Activated T-helper 9 cell treated with anti-CD3 and anti-CD28 coated beads, Interleukin-2, amount 50 U/mL, for 16 hours (primary cell): Measurements from ENCODE around the gene PRPF4.
A peak's percentile ranks its signal among the peaks of the same experiment; 100 is the strongest.

ENCODE experiments used
- DNase-seq: peaks from one replicate; pipeline ENCODE4 v3.0.0-alpha.2; 2020; ENCODE audit warnings: low read depth

The PRPF4 gene

DNA sequence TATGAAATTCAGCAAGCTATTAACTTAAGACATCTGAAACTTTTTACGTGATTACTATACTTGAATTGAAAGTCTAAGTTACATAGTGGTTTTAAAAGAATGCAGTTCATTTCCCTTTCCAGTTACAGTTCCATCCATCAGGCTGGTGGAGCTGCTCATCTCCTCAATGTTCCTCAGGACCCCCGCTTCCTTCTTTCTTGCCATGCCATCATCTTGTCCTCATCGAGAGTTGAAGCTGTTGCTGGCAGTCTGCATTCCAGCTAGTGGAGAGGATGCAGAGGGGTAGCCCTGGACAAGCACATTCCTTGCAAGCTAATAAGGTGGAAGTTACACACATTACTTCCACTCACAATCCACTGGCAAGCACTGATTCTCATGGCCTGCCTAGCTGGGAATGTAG lies 36.5 kb downstream of the PRPF4 start:
- DNase-seq, result no peak

GRCh38 chr9:113313261-113313660 lies 37.8 kb downstream of the PRPF4 start:
- DNase-seq, result no peak

DNA sequence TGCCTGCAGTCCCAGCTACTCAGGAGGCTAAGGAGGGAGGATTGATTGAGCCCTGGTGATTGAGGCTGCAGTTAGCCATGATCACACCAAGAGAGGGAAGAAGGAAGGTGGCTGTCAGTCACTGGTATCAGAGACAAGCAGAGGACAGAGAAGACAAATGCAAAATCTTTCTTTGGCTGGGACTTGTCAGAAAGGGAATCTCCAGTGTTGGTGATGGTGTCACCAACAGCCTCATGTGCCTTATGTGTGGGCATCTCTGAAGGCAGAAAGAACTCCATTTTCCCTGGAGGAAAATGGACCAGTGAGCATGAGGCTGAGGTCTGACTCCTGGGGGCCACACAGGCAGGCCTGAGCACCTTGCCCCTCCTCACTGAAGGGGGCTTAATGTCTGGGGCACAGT lies 39.8 kb downstream of the PRPF4 start:
- DNase-seq, result no peak

- no peak for DNase-seq
Observed at GRCh38 chr9:113316030-113316429, 40.6 kb downstream of the PRPF4 start.

DNA sequence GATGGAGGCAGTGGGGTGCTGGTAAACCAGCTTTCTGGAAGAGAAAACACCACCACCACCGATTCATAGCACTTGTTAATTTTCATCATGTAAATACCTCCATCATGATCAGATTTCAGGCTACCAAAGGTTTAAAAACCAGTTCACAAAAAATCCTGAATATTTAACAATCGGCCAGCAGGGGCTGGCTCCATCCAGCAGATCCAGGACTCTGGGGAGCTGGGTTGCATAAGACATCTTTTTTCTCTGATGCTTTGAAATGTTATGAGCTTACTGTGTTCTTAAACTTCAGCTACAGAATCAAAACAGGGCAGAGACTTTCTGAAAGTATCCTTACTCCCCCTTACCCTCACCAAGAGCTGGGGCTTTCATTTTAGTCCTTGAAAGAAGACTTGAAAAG lies 42.3 kb downstream of the PRPF4 start:
- no peak for DNase-seq

- DNase-seq, result no peak
Observed at GRCh38 chr9:113319054-113319453, 43.6 kb downstream of the PRPF4 start.

DNA sequence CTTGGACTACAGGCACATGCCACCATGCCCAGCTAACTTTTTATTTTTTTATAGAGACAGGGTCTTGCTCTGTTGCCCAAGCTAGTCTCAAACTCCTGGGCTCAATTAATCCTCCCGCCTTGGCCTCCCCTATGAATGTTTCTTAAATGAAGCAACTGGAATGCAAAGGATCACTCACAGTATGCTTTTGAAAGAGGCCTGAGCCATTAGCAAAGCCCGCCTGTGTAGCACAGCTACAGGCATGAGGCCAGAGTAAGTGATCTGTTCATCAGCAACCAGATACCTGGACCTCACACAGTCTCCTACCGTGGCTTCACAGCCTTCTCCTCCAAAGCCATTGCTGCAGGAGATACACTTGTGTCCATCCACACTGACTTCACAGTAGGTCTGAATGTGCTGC lies 44.6 kb downstream of the PRPF4 start:
- no peak for DNase-seq

GRCh38 chr9:113322671-113323070 lies 47.2 kb downstream of the PRPF4 start:
- DNase-seq, result no peak

DNA sequence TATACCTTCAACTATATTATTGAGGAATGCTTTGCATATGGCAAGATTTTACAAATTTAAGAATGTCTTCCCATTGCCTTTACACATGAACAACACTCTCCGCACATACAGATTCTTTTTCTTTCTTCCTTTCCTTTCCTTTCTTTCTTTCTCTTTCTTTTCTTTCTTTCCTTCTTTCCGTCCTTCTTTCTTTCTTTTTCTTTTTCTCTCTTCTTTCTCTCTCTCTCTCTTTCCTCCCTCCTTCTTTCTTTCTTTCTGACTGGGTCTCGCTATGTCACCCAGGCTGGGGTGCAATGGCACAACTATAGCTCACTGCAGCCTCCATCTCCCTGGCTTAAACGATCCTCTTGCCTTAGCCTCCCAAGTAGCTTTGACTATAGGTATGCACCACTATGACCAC lies 50.8 kb downstream of the PRPF4 start:
- DNase-seq, result no peak

- no peak for DNase-seq
Observed at GRCh38 chr9:113328045-113328782, 52.8 kb downstream of the PRPF4 start.

DNA sequence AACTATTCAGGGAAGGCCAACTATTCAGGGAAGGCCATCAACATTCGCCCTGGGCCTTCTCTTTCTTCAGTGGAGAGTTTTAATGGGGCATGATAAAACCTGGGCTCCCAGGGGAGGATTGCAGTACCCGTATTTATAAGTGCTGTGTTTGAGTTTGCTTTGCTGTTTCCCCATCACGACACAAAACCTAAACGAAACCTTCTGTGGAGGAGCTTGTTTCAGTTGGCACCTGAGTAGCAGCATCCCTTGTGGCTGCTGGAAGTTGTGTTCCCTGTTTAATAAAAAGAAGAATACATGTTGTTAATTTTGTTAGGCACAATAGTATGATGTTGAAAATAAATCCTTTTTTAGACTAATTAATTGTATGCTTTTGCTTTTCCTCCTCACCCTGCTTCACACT lies 56.3 kb downstream of the PRPF4 start:
- no peak for DNase-seq

- DNase-seq, result no peak
Observed at GRCh38 chr9:113337714-113338113, 62.3 kb downstream of the PRPF4 start.

DNA sequence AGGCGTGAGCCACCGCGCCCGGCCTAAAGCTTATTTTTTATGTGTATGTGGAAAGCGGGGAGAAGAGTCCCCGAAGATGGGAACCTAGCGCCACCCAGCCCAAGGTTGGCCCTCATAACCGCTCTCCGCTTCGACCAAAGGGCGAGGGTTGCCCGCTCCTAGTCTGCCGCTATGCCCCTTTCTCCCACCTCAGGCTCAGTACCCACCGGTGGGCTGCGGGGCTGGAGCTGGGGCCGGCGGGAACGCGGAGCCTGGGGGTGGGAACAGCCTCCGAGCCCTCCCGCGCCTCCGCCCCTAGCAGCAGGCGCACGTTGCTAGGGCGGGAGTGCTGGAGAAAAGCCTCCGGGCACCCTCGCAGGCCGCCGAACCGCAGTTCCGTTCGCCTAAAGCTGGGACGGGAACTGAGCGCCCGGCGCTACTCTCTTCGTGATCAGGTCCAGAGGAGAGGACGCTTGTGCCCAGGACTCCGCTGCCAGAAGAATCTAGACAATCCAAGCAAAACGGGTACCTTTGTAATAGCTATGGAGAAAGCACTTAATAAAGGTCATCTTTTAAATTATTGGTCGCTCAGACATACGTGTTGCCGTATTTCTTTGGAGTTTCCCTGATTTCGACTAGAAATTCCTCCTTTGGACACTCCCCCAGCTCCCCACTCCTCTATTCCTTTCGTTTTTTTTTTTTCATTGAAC lies 64.7 kb downstream of the PRPF4 start, which contains the start of gene WDR31:
TSS of gene WDR31 (minus strand) at position 265 of the 689 bp plus-strand sequence. CDS start 8,253 bp downstream, outside the sequence.
- DNase-seq, result peak; percentile 75

- no peak for DNase-seq
Observed at GRCh38 chr9:113341712-113342410, 66.4 kb downstream of the PRPF4 start.
